ENCODE measurements around the gene CASTOR1.

DNA sequence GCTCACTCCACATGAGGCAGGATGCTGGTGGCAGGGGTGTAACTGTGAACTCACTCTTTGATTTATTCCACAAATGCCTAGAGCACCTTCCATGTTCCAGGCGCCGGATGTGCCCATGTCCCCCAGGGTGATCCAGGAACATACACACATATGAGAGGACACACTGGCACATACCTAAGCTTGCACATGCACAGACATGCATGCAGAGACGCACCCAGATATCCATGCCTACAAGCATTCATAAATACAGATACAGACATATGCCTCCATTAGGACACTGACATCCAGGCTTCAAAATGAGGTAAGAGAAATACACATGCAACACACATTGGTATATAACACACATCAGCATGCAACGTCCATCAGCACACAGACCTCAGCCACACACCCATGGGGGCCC lies 27.2 kb downstream of the CASTOR1 start:
- no peak for TF ChIP-seq CTCF (conservative IDR thresholded peaks at IDR 0.05; ENCODE audit: low read length)
- no peak for TF ChIP-seq EZH2phosphoT487 (IDR thresholded peaks at IDR 0.05; ENCODE audit: borderline replicate concordance)

Measured in Loucy (cell line).